Measurements from ENCODE around the gene CCDC69.

The CCDC69 gene

GRCh38 chr5:151254556-151254955 is 30.7 kb upstream of the CCDC69 start:
- WGBS = no CpG with 5 or more reads among the region's 1 CpG
- Histone ChIP-seq H3K23ac (ENCODE audit: low read length in 2 of 2) (no peak overlapping the region), H3K4me1 (ENCODE audit: control insufficient read depth, insufficient read depth, low read depth, low read length) (peaks cover 7% of the 10 kb centered on the region)

GRCh38 chr5:151253605-151253950 is 29.7 kb upstream of the CCDC69 start:
- Histone ChIP-seq H4K8ac (ENCODE audit: low read length) (peak overlapping the region; percentile 19), H3K27ac (ENCODE audit: low read length, poor library complexity, severe bottlenecking) (no peak overlapping the region), H3K4me1 (ENCODE audit: control insufficient read depth, insufficient read depth, low read depth, low read length) (peaks cover 7% of the 10 kb centered on the region), H4K91ac (ENCODE audit: low read length) (no peak overlapping the region), H3K4me2 (ENCODE audit: low read length, poor library complexity, severe bottlenecking) (peak overlapping the region; percentile 62), H3K23ac (ENCODE audit: low read length in 2 of 2) (no peak overlapping the region), H3K36me3 (ENCODE audit: control insufficient read depth in 1 of 2, insufficient read depth in 2 of 2, low read depth in 1 of 2, low read length in 2 of 2) (no peaks in the 10 kb centered on the region), H2BK120ac (ENCODE audit: low read depth, low read length) (no peak overlapping the region), H3K79me1 (replicated peaks; ENCODE audit: low read length, poor library complexity, severe bottlenecking) (peaks cover 25% of the 10 kb centered on the region), H2BK12ac (ENCODE audit: low read length in 2 of 2) (no peak overlapping the region), H3K4ac (ENCODE audit: low read depth in 1 of 2, low read length in 2 of 2) (no peak overlapping the region), H3K14ac (ENCODE audit: low read length in 2 of 2) (no peak overlapping the region), H3K4me3 (ENCODE audit: insufficient read depth in 1 of 2, low read depth in 1 of 2, low read length in 2 of 2) (peak overlapping the region; percentile 83 to 91), H3K18ac (ENCODE audit: low read depth in 1 of 2, low read length in 2 of 2) (no peak overlapping the region), H3K27me3 (ENCODE audit: control insufficient read depth in 1 of 2, insufficient read depth in 1 of 2, low read length in 2 of 2) (peaks cover 0 to 4% of the 10 kb centered on the region in 2 experiments), H2AFZ (ENCODE audit: low read depth, low read length) (no peak overlapping the region), H3K9me3 (ENCODE audit: control insufficient read depth, low read length) (no peaks in the 10 kb centered on the region), H2BK5ac (ENCODE audit: low read depth, low read length, poor library complexity, severe bottlenecking) (no peak overlapping the region), H2BK15ac (ENCODE audit: low read depth, poor library complexity, severe bottlenecking) (no peak overlapping the region), H3K9ac (ENCODE audit: low read length) (peak overlapping the region; percentile 90), H2AK5ac (ENCODE audit: low read length, severe bottlenecking) (no peak overlapping the region)
- 40% methylated on average over 5 of the region's 5 CpGs for WGBS
- DNase-seq = no peak

More at GRCh38 chr5:151254556-151254955, 30.7 kb upstream of the CCDC69 start:
- Histone ChIP-seq H3K18ac (ENCODE audit: low read depth in 1 of 2, low read length in 2 of 2) (no peak overlapping the region), H4K91ac (ENCODE audit: low read length) (no peak overlapping the region), H3K4me2 (ENCODE audit: low read length, poor library complexity, severe bottlenecking) (no peak overlapping the region), H4K8ac (ENCODE audit: low read length) (no peak overlapping the region), H3K4me3 (ENCODE audit: insufficient read depth in 1 of 2, low read depth in 1 of 2, low read length in 2 of 2) (peak overlapping the region in 1 of 2 experiments; percentile 91), H2BK12ac (ENCODE audit: low read length in 2 of 2) (no peak overlapping the region), H3K79me1 (replicated peaks; ENCODE audit: low read length, poor library complexity, severe bottlenecking) (peaks cover 33% of the 10 kb centered on the region), H3K9me3 (ENCODE audit: control insufficient read depth, low read length) (no peaks in the 10 kb centered on the region), H2BK120ac (ENCODE audit: low read depth, low read length) (no peak overlapping the region), H2AFZ (ENCODE audit: low read depth, low read length) (no peak overlapping the region), H2BK15ac (ENCODE audit: low read depth, poor library complexity, severe bottlenecking) (no peak overlapping the region), H3K36me3 (ENCODE audit: control insufficient read depth in 1 of 2, insufficient read depth in 2 of 2, low read depth in 1 of 2, low read length in 2 of 2) (peaks cover 0 to under 1% of the 10 kb centered on the region in 2 experiments), H3K4ac (ENCODE audit: low read depth in 1 of 2, low read length in 2 of 2) (no peak overlapping the region), H3K9ac (ENCODE audit: low read length) (peak overlapping the region; percentile 90), H2AK5ac (ENCODE audit: low read length, severe bottlenecking) (no peak overlapping the region), H3K27ac (ENCODE audit: low read length, poor library complexity, severe bottlenecking) (no peak overlapping the region), H3K27me3 (ENCODE audit: control insufficient read depth in 1 of 2, insufficient read depth in 1 of 2, low read length in 2 of 2) (no peaks in the 10 kb centered on the region), H2BK5ac (ENCODE audit: low read depth, low read length, poor library complexity, severe bottlenecking) (no peak overlapping the region), H3K14ac (ENCODE audit: low read length in 2 of 2) (no peak overlapping the region)
- DNase-seq = no peak

GRCh38 chr5:151252762-151253604 is 29.1 kb upstream of the CCDC69 start, which contains the start of gene GM2A:
Gene GM2A, plus strand, starts transcription at chr5:151253185. Its CDS starts 32 bp downstream, at chr5:151253217.
- DNase-seq = peak; percentile 100

DNA sequence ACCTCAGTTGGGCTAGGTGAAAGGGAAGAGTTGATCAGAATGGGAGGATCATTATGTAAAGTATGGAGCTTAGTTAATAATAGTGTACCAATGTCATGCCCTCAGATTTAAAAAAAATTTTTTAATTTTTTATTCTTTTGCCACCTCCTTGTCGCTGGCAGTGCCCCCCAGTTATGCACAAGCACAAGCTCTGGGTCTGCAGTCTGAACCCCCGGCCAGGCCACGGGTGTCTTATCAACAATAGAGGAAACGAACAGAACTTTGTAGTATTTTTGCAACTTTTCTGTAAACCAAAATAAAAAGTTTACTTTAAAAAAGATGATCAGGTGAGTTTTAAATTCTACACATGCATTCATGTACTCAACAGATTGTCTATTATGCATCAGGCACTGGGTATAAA is 27.7 kb upstream of the CCDC69 start:
- no peak overlapping the region for H4K91ac ChIP-seq (ENCODE audit: low read length)
- H2AK5ac ChIP-seq (ENCODE audit: low read length, severe bottlenecking) = no peak overlapping the region
- H3K4me1 ChIP-seq (ENCODE audit: control insufficient read depth, insufficient read depth, low read depth, low read length) = peaks cover 5% of the 10 kb centered on the region
- no peak overlapping the region for H2BK120ac ChIP-seq (ENCODE audit: low read depth, low read length)
- no peak overlapping the region for H3K23ac ChIP-seq (ENCODE audit: low read length in 2 of 2)
- H2BK5ac ChIP-seq (ENCODE audit: low read depth, low read length, poor library complexity, severe bottlenecking) = no peak overlapping the region
- H3K27me3 ChIP-seq (ENCODE audit: control insufficient read depth in 1 of 2, insufficient read depth in 1 of 2, low read length in 2 of 2) = peaks cover 15% of the 10 kb centered on the region in 2 experiments
- no peak overlapping the region for H3K4me3 ChIP-seq (ENCODE audit: insufficient read depth in 1 of 2, low read depth in 1 of 2, low read length in 2 of 2)
- H3K4ac ChIP-seq (ENCODE audit: low read depth in 1 of 2, low read length in 2 of 2) = no peak overlapping the region
- H3K14ac ChIP-seq (ENCODE audit: low read length in 2 of 2) = no peak overlapping the region
- DNase-seq = no peak
- WGBS = 93% methylated on average over 3 of the region's 4 CpGs
- H3K27ac ChIP-seq (ENCODE audit: low read length, poor library complexity, severe bottlenecking) = no peak overlapping the region
- no peak overlapping the region for H2BK12ac ChIP-seq (ENCODE audit: low read length in 2 of 2)
- H3K79me1 ChIP-seq (replicated peaks; ENCODE audit: low read length, poor library complexity, severe bottlenecking) = peaks cover 16% of the 10 kb centered on the region
- no peaks in the 10 kb centered on the region for H3K36me3 ChIP-seq (ENCODE audit: control insufficient read depth in 1 of 2, insufficient read depth in 2 of 2, low read depth in 1 of 2, low read length in 2 of 2)
- H2AFZ ChIP-seq (ENCODE audit: low read depth, low read length) = no peak overlapping the region
- no peak overlapping the region for H2BK15ac ChIP-seq (ENCODE audit: low read depth, poor library complexity, severe bottlenecking)
- no peak overlapping the region for H4K8ac ChIP-seq (ENCODE audit: low read length)
- no peak overlapping the region for H3K18ac ChIP-seq (ENCODE audit: low read depth in 1 of 2, low read length in 2 of 2)
- peak overlapping the region; percentile 89 for H3K9ac ChIP-seq (ENCODE audit: low read length)
- H3K9me3 ChIP-seq (ENCODE audit: control insufficient read depth, low read length) = no peaks in the 10 kb centered on the region
- H3K4me2 ChIP-seq (ENCODE audit: low read length, poor library complexity, severe bottlenecking) = no peak overlapping the region

More at GRCh38 chr5:151252762-151253604, 29.1 kb upstream of the CCDC69 start, which contains the start of gene GM2A:
- Histone ChIP-seq H2BK15ac (ENCODE audit: low read depth, poor library complexity, severe bottlenecking) (peak within 1 kb of the TSS; percentile 60), H3K4me2 (ENCODE audit: low read length, poor library complexity, severe bottlenecking) (peak within 1 kb of the TSS; percentile 73), H3K23ac (ENCODE audit: low read length in 2 of 2) (no peak within 1 kb of the TSS), H2BK120ac (ENCODE audit: low read depth, low read length) (no peak within 1 kb of the TSS), H3K79me1 (replicated peaks; ENCODE audit: low read length, poor library complexity, severe bottlenecking) (peaks cover 23% of the 10 kb centered on the region), H3K4me1 (ENCODE audit: control insufficient read depth, insufficient read depth, low read depth, low read length) (peaks cover 7% of the 10 kb centered on the region), H3K27me3 (ENCODE audit: control insufficient read depth in 1 of 2, insufficient read depth in 1 of 2, low read length in 2 of 2) (peaks cover 5 to 6% of the 10 kb centered on the region in 2 experiments), H3K27ac (ENCODE audit: low read length, poor library complexity, severe bottlenecking) (peak within 1 kb of the TSS; percentile 2), H4K91ac (ENCODE audit: low read length) (no peak within 1 kb of the TSS), H3K4me3 (ENCODE audit: insufficient read depth in 1 of 2, low read depth in 1 of 2, low read length in 2 of 2) (peak within 1 kb of the TSS; percentile 83 to 91), H2BK12ac (ENCODE audit: low read length in 2 of 2) (no peak within 1 kb of the TSS), H3K9ac (ENCODE audit: low read length) (peak within 1 kb of the TSS; percentile 90), H3K4ac (ENCODE audit: low read depth in 1 of 2, low read length in 2 of 2) (peak within 1 kb of the TSS in 1 of 2 experiments; percentile 71), H2AFZ (ENCODE audit: low read depth, low read length) (peak within 1 kb of the TSS; percentile 95), H3K36me3 (ENCODE audit: control insufficient read depth in 1 of 2, insufficient read depth in 2 of 2, low read depth in 1 of 2, low read length in 2 of 2) (no peaks in the 10 kb centered on the region), H2AK5ac (ENCODE audit: low read length, severe bottlenecking) (no peak within 1 kb of the TSS), H4K8ac (ENCODE audit: low read length) (peak within 1 kb of the TSS; percentile 19), H2BK5ac (ENCODE audit: low read depth, low read length, poor library complexity, severe bottlenecking) (no peak within 1 kb of the TSS), H3K9me3 (ENCODE audit: control insufficient read depth, low read length) (no peaks in the 10 kb centered on the region), H3K18ac (ENCODE audit: low read depth in 1 of 2, low read length in 2 of 2) (peak within 1 kb of the TSS in 1 of 2 experiments; percentile 94), H3K14ac (ENCODE audit: low read length in 2 of 2) (peak within 1 kb of the TSS in 1 of 2 experiments; percentile 6)
- under 1% methylated on average over 44 of the region's 52 CpGs for WGBS
